Endothelial cell of umbilical vein (primary cell): ENCODE measurements around the gene RNF10. TPM values are rescaled to one million over a fixed set of nuclear protein-coding genes. Genes with fewer than 3 reads are reported as not detected.

Experiments
- BruUV-seq: library from RNA; stranded (reverse); fragments of 400-500 nt; replicated peaks from 2 replicates; lab custom pipeline; 2021; lab: Mats Ljungman, UMichigan
- CTCF ChIA-PET: fragments of 300-600, 350-600 bp; sonication (Branson Sonifier 250); formaldehyde crosslinking; loops from one replicate; lab custom pipeline; 2021; ENCODE audit warnings: antibody characterized with exemption, inconsistent platforms; lab: Charles Lee
- POLR2A ChIA-PET: fragments of 300-600, 350-600 bp; sonication (Branson Sonifier 250); formaldehyde crosslinking; loops from one replicate; lab custom pipeline; 2021; ENCODE audit warnings: antibody characterized with exemption, inconsistent platforms; lab: Charles Lee
- DNase-seq: peaks from one replicate; pipeline ENCODE4 v3.0.0-alpha.2; 2011; ENCODE audit warnings: low read depth, low spot score
- FAIRE-seq: peaks from 2 replicates; lab custom pipeline; 2011; peaks lifted over from hg19 to GRCh38; lab: Jason Lieb, UNC
- H2AFZ ChIP-seq: 2 replicates; pipeline ENCODE4 v1.6.0; 2012; ENCODE audit warnings: low read depth, low read length, control low read depth, inconsistent platforms
- H3K27ac ChIP-seq: 2 replicates; pipeline ENCODE4 v1.5.1; 2011; ENCODE audit warnings: low read depth, mild to moderate bottlenecking, control low read depth, low read length, moderate library complexity; ENCODE audit not compliant: insufficient read depth
- H3K27me3 ChIP-seq, 2 experiments: 2 replicates each; pipeline versions ENCODE4 v1.6.0 to v1.6.1; 2011; ENCODE audit warnings: low read length in 2 of 2, mixed read lengths in 1 of 2; ENCODE audit not compliant: control insufficient read depth in 2 of 2, insufficient read depth in 2 of 2
- H3K36me3 ChIP-seq, 2 experiments: 2 replicates in 1 of 2; 3 replicates in 1 of 2; pipeline ENCODE4 v1.5.1; 2011; ENCODE audit warnings: low read length in 2 of 2, mild to moderate bottlenecking in 1 of 2, moderate library complexity in 1 of 2; ENCODE audit not compliant: control insufficient read depth in 2 of 2, insufficient read depth in 2 of 2; ENCODE audit errors: extremely low read depth in 1 of 2
- H3K4me1 ChIP-seq: 3 replicates; pipeline ENCODE4 v1.5.1; 2011; ENCODE audit warnings: mild to moderate bottlenecking, low read length; ENCODE audit not compliant: control insufficient read depth, insufficient read depth; ENCODE audit errors: extremely low read depth
- H3K4me2 ChIP-seq: 2 replicates; pipeline ENCODE4 v1.6.1; 2011; ENCODE audit warnings: low read length, control low read depth, mixed read lengths; ENCODE audit not compliant: insufficient read depth
- H3K4me3 ChIP-seq, 3 experiments: fragments of 200-600 bp in 1 of 3; sonication (generic), shearing (Covaris generic) in 1 of 3; replicated peaks in 1 of 3; 2 replicates each; pipeline ENCODE4 v1.5.1; 2011 to 2016; ENCODE audit warnings: control low read depth in 3 of 3, low read length in 3 of 3, mild to moderate bottlenecking in 2 of 3, inconsistent platforms in 1 of 3, low read depth in 1 of 3, moderate library complexity in 1 of 3; ENCODE audit not compliant: insufficient read depth in 1 of 3
- H3K79me2 ChIP-seq: 2 replicates; pipeline ENCODE4 v1.6.0; 2012; ENCODE audit warnings: low read length, inconsistent platforms; ENCODE audit not compliant: control insufficient read depth, insufficient read depth
- H3K9ac ChIP-seq: replicated peaks from 2 replicates; pipeline ENCODE3; 2011; ENCODE audit warnings: low read length, control low read depth; ENCODE audit not compliant: insufficient read depth; ENCODE audit errors: extremely low read depth
- H3K9me1 ChIP-seq: replicated peaks from 3 replicates; pipeline ENCODE4 v1.6.0; 2011; ENCODE audit warnings: mild to moderate bottlenecking, low read length; ENCODE audit not compliant: control insufficient read depth, insufficient read depth; ENCODE audit errors: extremely low read depth
- H3K9me3 ChIP-seq: replicated peaks from 2 replicates; pipeline ENCODE4 v1.5.1; 2012; ENCODE audit warnings: low read length, inconsistent platforms; ENCODE audit not compliant: control insufficient read depth, insufficient read depth
- H4K20me1 ChIP-seq: replicated peaks from 2 replicates; pipeline ENCODE3; 2011; ENCODE audit warnings: mild to moderate bottlenecking, low read length; ENCODE audit not compliant: control insufficient read depth, insufficient read depth; ENCODE audit errors: extremely low read depth
- EZH2 ChIP-seq: IDR thresholded peaks from 2 replicates; pipeline ENCODE4 v1.6.1; 2012; ENCODE audit warnings: borderline replicate concordance, low read depth, mild to moderate bottlenecking, moderate library complexity, low read length, inconsistent platforms; ENCODE audit not compliant: severe bottlenecking
- FOS ChIP-seq: IDR thresholded peaks from 2 replicates; pipeline ENCODE4 v1.6.1; 2011; ENCODE audit warnings: mild to moderate bottlenecking, low read length, moderate library complexity, borderline replicate concordance; ENCODE audit not compliant: insufficient read depth
- GATA2 ChIP-seq: IDR thresholded peaks from 2 replicates; pipeline ENCODE4 v1.7.0; 2011; ENCODE audit warnings: low read depth, mild to moderate bottlenecking, moderate library complexity, mixed read lengths, low read length; ENCODE audit not compliant: insufficient read length, insufficient read depth
- JUN ChIP-seq: IDR thresholded peaks from 2 replicates; pipeline ENCODE4 v1.6.1; 2011; ENCODE audit warnings: borderline replicate concordance, low read depth; ENCODE audit not compliant: insufficient read length, insufficient read depth
- MYC ChIP-seq: IDR thresholded peaks from one replicate; pipeline ENCODE4 v1.6.1; 2011; ENCODE audit warnings: mild to moderate bottlenecking, low read depth, low read length
- POLR2A ChIP-seq: IDR thresholded peaks from 2 replicates; pipeline ENCODE4 v1.6.1; 2012; ENCODE audit warnings: low read depth, mild to moderate bottlenecking, control low read depth, low read length
- POLR2AphosphoS5 ChIP-seq: IDR thresholded peaks from 2 replicates; pipeline ENCODE4 v1.6.1; 2012; ENCODE audit warnings: low read depth, mild to moderate bottlenecking, control low read depth, low read length, moderate library complexity; ENCODE audit not compliant: insufficient read depth
- dilution Hi-C: fragments of 300-500 bp; cut with MboI; formaldehyde crosslinking; loops from one replicate; pipeline ENCODE4 v1.15.0; 2019; ENCODE audit warnings: low sequenced_read_pairs; ENCODE audit not compliant: extremely low pct_ligation_motif_present
- intact Hi-C: fragments of 100-400 bp; cut with micrococcal nuclease; formaldehyde crosslinking; loops from one replicate; pipeline ENCODE4 v1.10.0; 2022
- polyA plus RNA-seq, 4 experiments: library from polyadenylated mRNA; depleted of rRNA in 3 of 4; stranded (reverse) in 3 of 4; unstranded in 1 of 4; fragments of >200 nt; gene quantifications; 2 replicates each; pipeline versions ENCODE4 v1.2.1 to v1.2.3, GENCODE V29; 2011 to 2012; ENCODE audit warnings: missing spikeins in 1 of 4
- total RNA-seq: library from RNA; stranded (reverse); gene quantifications from 2 replicates; pipeline ENCODE4 v1.2.3, GENCODE V29; 2021
- TF ChIP-seq, protein P1 (sequence below): IDR thresholded peaks from 2 replicates; pipeline ENCODE4 v1.6.1; 2011; ENCODE audit not compliant: insufficient read depth, insufficient read length
- TF ChIP-seq, protein P2 (sequence below), 2 donors: IDR thresholded peaks; 1 replicate in 1 of 2; 2 replicates in 1 of 2; pipeline ENCODE4 v1.5.1; 2011; ENCODE audit warnings: low read length in 2 of 2, mild to moderate bottlenecking in 2 of 2, moderate library complexity in 2 of 2, control low read depth in 1 of 2, inconsistent platforms in 1 of 2, low read depth in 1 of 2; ENCODE audit not compliant: insufficient read depth in 1 of 2; ENCODE audit errors: extremely low read depth in 1 of 2

RNF10 gene
- total and polyA plus RNA-seq, 2 donors (not counting 3 experiments of a cell fraction or from before 2014, with no cell fraction given): 120 to 236 TPM

GRCh38 chr12:120579179-120579578, 45.0 kb downstream of the RNF10 start:
- no peak for FAIRE-seq
- BruUV-seq: no TSS peak
- POLR2A ChIA-PET: no interaction called here
- H3K9me3 ChIP-seq: no peaks in the 10 kb centered on the region
- no peak overlapping the region for H3K9ac ChIP-seq
- dilution Hi-C loops: no loop called here
- no peaks in the 10 kb centered on the region for H3K9me1 ChIP-seq
- peaks cover 13% of the 10 kb centered on the region for H3K4me1 ChIP-seq
- H3K4me2 ChIP-seq: no peak overlapping the region
- H2AFZ ChIP-seq: no peak overlapping the region
- peaks cover 15 to 28% of the 10 kb centered on the region in 2 experiments for H3K36me3 ChIP-seq
- H3K79me2 ChIP-seq: no peaks in the 10 kb centered on the region
- no peak overlapping the region for H3K27ac ChIP-seq
- H3K4me3 ChIP-seq: no peak overlapping the region
- intact Hi-C loops: no loop called here
- TF ChIP-seq, protein P1, sequence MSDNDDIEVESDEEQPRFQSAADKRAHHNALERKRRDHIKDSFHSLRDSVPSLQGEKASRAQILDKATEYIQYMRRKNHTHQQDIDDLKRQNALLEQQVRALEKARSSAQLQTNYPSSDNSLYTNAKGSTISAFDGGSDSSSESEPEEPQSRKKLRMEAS: no peak
- no peak for TF ChIP-seq FOS
- peak; percentile 29 for TF ChIP-seq POLR2A
- no peak for TF ChIP-seq GATA2
- TF ChIP-seq JUN: no peak
- TF ChIP-seq, protein P2, sequence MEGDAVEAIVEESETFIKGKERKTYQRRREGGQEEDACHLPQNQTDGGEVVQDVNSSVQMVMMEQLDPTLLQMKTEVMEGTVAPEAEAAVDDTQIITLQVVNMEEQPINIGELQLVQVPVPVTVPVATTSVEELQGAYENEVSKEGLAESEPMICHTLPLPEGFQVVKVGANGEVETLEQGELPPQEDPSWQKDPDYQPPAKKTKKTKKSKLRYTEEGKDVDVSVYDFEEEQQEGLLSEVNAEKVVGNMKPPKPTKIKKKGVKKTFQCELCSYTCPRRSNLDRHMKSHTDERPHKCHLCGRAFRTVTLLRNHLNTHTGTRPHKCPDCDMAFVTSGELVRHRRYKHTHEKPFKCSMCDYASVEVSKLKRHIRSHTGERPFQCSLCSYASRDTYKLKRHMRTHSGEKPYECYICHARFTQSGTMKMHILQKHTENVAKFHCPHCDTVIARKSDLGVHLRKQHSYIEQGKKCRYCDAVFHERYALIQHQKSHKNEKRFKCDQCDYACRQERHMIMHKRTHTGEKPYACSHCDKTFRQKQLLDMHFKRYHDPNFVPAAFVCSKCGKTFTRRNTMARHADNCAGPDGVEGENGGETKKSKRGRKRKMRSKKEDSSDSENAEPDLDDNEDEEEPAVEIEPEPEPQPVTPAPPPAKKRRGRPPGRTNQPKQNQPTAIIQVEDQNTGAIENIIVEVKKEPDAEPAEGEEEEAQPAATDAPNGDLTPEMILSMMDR (IDR thresholded peaks at IDR 0.05; ENCODE audit: extremely low read depth in 1 of 2, insufficient read depth in 1 of 2, low read depth in 1 of 2, low read length in 2 of 2): no peak
- TF ChIP-seq POLR2AphosphoS5: peak; percentile 19
- no peak for TF ChIP-seq MYC
- TF ChIP-seq EZH2: no peak
- H3K27me3 ChIP-seq: no peaks in the 10 kb centered on the region
- CTCF ChIA-PET: interaction anchor here (2.5 to 6.6 kb wide), 2 partner anchors 9 to 393 kb away, joined by 10 to 99 read pairs; no protein-coding TSS in a partner anchor
- H4K20me1 ChIP-seq: no peaks in the 10 kb centered on the region
- DNase-seq: no peak
